Measurements from ENCODE around the gene KRT2.

KRT2 gene

DNA sequence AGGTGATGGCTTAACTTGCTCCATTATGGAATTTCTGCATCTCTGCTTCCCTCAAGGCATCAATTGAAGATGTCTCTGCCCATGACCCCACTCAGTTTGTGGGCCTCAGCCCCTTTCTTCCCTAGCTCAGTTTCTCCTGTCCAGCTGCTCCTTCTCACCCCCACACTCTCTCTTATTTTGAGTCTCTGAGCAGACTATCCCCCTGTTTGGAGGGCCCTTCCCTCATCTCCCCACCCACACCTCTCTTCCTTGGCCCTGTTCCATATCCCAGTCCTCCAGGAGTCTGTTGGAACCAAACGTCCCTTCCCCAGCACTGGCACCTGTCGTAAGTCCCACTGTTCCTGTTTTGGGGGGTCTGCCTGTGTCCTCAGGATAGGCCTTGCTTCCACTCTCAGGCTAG, 36.5 kb upstream of the KRT2 start:
- no peaks in the 10 kb centered on the region for H3K9me3 ChIP-seq
- intact Hi-C loops (cut with DNase I; ENCODE audit: low total_unique reads) = no loop called here
- DNase-seq = no peak
- H3K4me1 ChIP-seq = peaks cover 0 to 11% (median 6%) of the 10 kb centered on the region in 4 donors
- peaks cover 0 to 85% of the 10 kb centered on the region in 2 donors for H3K27me3 ChIP-seq
- no peak overlapping the region for H3K4me3 ChIP-seq
- H3K36me3 ChIP-seq = no peaks in the 10 kb centered on the region
- no peak overlapping the region for H3K27ac ChIP-seq
- TF ChIP-seq, protein P1, sequence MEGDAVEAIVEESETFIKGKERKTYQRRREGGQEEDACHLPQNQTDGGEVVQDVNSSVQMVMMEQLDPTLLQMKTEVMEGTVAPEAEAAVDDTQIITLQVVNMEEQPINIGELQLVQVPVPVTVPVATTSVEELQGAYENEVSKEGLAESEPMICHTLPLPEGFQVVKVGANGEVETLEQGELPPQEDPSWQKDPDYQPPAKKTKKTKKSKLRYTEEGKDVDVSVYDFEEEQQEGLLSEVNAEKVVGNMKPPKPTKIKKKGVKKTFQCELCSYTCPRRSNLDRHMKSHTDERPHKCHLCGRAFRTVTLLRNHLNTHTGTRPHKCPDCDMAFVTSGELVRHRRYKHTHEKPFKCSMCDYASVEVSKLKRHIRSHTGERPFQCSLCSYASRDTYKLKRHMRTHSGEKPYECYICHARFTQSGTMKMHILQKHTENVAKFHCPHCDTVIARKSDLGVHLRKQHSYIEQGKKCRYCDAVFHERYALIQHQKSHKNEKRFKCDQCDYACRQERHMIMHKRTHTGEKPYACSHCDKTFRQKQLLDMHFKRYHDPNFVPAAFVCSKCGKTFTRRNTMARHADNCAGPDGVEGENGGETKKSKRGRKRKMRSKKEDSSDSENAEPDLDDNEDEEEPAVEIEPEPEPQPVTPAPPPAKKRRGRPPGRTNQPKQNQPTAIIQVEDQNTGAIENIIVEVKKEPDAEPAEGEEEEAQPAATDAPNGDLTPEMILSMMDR (IDR thresholded peaks at IDR 0.05) = no peak

DNA sequence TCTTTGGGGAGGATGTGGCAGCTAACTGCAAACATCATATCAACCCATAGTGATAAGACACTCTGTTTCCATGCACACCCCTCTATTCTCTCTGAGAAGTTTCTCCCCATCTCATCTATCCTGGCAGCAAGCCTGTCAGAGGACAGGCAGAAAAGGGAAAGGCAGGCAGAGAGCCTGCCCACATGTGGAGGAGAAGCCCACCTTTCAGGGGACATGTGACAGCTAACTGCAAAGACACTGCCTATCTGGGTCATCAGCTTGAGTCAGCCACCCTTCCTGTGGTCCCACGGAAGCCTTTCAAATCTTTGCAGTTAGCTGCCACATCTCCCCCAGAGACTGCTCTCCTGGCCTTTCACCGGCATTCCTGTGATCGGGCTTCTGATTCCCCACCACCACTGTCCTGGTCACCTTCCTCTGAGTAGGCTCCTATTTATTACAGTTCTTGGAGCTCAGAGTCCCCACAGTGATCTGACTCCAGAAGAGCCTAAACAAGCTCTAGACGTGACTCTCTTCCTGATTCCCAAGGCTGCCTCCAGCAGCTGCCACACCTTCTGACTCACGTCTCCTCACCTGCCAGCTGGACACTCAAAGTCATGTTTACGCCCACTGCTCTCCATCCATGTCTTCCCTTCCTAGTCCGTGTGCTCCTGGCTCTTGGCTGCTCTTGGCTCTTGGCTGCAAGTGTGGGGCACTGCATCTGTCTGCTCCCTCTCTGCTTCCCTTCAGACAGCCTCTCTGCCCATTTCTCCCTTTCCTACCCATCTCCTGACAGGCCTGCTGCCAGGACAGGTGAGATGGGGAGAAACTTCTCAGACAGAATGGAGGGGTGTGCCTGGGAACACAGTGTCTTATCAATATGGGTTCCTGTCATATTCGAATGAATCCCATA, 35.7 kb upstream of the KRT2 start:
- Histone ChIP-seq H3K27ac (no peak overlapping the region), H3K36me3 (no peaks in the 10 kb centered on the region), H3K4me3 (no peak overlapping the region), H3K4me1 (peaks cover 0 to 11% (median 6%) of the 10 kb centered on the region in 4 donors), H3K9me3 (no peaks in the 10 kb centered on the region), H3K27me3 (peaks cover 0 to 81% of the 10 kb centered on the region in 2 donors)
- TF ChIP-seq, protein P1 (IDR thresholded peaks at IDR 0.05) = no peak
- intact Hi-C loops (cut with DNase I; ENCODE audit: low total_unique reads) = no loop called here
- DNase-seq = no peak

DNA sequence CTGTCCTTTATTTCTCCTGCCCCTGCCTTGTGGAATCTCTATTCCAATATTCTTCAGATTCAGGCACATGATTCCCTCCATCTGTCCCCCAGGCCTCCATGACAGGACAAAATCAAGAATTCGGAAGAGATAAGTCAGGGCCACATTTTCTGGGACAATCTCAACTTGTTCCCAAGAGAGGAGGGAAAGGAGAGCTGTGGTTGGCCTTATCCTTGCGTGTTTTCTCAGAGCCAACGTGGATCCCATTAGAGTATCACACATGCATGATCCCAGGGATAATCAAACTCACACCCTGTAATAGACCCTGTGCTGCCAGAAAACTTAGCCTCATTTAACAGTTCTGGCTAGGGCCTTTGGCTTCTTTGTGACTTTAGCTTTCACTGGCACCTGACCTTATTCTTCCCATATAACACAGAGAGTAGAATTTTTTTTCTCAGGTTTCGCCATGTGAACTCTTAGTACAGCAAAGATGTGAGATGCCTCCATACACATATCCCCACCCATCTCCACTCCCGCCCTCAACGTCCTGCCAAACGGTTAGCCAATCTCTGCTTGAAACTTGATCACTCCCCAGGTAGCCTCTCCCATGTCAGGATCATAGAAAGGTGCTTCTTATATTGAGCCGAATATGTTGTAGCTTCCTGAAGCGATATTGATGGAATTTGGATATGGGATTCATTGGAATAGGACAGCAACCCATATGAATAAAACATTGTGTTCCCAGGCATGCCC, 34.9 kb upstream of the KRT2 start:
- Histone ChIP-seq H3K9me3 (no peaks in the 10 kb centered on the region), H3K27me3 (peaks cover 0 to 73% of the 10 kb centered on the region in 2 donors)

DNA sequence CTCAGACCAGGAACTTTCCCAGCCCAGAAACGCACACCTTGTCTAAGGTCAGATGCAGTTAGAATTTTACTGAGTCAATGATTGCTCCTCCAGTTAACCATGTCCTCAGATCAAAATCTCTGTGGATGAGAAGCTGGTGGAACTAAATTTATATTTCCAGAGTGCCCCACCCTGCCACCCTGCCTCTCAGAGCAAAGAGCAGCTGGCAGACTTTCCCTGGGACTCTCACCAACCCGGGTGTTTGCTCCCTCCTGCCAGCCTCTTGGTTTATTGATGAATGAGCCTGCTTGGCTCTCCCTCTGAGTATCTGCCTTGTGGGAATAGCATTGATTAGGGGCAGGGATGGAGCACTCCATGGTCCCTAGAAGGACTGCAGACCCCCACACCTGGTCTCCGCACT, 34.1 kb upstream of the KRT2 start:
- TF ChIP-seq, protein P1 (IDR thresholded peaks at IDR 0.05) = no peak
- Histone ChIP-seq H3K27ac (no peak overlapping the region), H3K27me3 (peaks cover 0 to 65% of the 10 kb centered on the region in 2 donors), H3K9me3 (no peaks in the 10 kb centered on the region), H3K4me1 (peaks cover 0 to 8% (median 3%) of the 10 kb centered on the region in 4 donors), H3K4me3 (no peak overlapping the region), H3K36me3 (no peaks in the 10 kb centered on the region)
- no peak for DNase-seq
- intact Hi-C loops (cut with DNase I; ENCODE audit: low total_unique reads) = no loop called here

More for the DNA sequence above, 34.9 kb upstream of the KRT2 start:
- intact Hi-C loops (cut with DNase I; ENCODE audit: low total_unique reads) = no loop called here
- no peak overlapping the region for H3K4me3 ChIP-seq
- DNase-seq = no peak
- H3K4me1 ChIP-seq = peaks cover 0 to 11% (median 6%) of the 10 kb centered on the region in 4 donors
- TF ChIP-seq, protein P1 (IDR thresholded peaks at IDR 0.05) = no peak
- H3K36me3 ChIP-seq = no peaks in the 10 kb centered on the region
- H3K27ac ChIP-seq = no peak overlapping the region

DNA sequence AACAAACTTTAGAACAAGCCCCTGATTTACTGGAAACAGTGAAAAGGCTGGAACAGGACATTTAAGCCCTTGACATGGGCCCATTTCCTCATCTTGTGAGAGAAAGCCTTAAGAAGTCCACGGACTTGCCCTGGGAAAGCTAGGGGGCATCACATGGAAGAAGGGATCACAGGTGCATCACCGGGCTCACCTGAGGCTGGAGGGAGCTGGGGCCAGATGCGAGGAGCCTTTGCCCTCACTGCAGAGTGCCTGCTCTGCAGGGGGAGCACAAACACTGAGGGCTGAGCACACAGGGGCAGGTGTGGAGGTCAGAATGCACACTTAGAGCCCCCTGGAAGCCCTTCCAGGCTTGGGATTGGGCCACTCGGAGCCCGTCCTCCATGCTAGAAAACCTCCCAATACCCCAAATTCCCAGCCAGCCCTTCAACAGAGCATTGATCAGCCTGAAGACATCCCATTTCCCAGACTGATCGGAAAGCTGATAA, 33.4 kb upstream of the KRT2 start:
- Histone ChIP-seq H3K4me3 (no peak overlapping the region), H3K27ac (no peak overlapping the region), H3K4me1 (peaks cover 0 to 2% (median 0%) of the 10 kb centered on the region in 4 donors), H3K27me3 (peaks cover 0 to 59% of the 10 kb centered on the region in 2 donors), H3K9me3 (no peaks in the 10 kb centered on the region), H3K36me3 (no peaks in the 10 kb centered on the region)
- intact Hi-C loops (cut with DNase I; ENCODE audit: low total_unique reads) = no loop called here
- DNase-seq = no peak
- TF ChIP-seq, protein P1 (IDR thresholded peaks at IDR 0.05) = no peak

Measured in tibial artery (tissue), 4 donors.